Fibroblast of villous mesenchyme (primary cell): Measurements from ENCODE around the gene CELSR2. TPM values are rescaled to one million over a fixed set of nuclear protein-coding genes. Genes with fewer than 3 reads are reported as not detected.

Source experiments
- DNase-seq: peaks from one replicate; pipeline ENCODE4 v3.0.0-alpha.2; 2010; ENCODE audit warnings: low read depth
- H3K4me3 ChIP-seq: 2 replicates; pipeline ENCODE4 v1.5.1; 2011; ENCODE audit warnings: low read depth, mild to moderate bottlenecking, low read length
- total RNA-seq: library from RNA; depleted of rRNA; stranded (reverse); fragments of >200 nt; gene quantifications from 2 replicates; pipeline ENCODE4 v1.2.3, GENCODE V29; 2012
- TF ChIP-seq, protein P1 (sequence below): IDR thresholded peaks from 2 replicates; pipeline ENCODE4 v1.5.1; 2012; ENCODE audit warnings: low read depth, mild to moderate bottlenecking, low read length; ENCODE audit not compliant: insufficient read depth

CELSR2 gene
- total RNA-seq, 1 donor: 1.3 TPM

DNA sequence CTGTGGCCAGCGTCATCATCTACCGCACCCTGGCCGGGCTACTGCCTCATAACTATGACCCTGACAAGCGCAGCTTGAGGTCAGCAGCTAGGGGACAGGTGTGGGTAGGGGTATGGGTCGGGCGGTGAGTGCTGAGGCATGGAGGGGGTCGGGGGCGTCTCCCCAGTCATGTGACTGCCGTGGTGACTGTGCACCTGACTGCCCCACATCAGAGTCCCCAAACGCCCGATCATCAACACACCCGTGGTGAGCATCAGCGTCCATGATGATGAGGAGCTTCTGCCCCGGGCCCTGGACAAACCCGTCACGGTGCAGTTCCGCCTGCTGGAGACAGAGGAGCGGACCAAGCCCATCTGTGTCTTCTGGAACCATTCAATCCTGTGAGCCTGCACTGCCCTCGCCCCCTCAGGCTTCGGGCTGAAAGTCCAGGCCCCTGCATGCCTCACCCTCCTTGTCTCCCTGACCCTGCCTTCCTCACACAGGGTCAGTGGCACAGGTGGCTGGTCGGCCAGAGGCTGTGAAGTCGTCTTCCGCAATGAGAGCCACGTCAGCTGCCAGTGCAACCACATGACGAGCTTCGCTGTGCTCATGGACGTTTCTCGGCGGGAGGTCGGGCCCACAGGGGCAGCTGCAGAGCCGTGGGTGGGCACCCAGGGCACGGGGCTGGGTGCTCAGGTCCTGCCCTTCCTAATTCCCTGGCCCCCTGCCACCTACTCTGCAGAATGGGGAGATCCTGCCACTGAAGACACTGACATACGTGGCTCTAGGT lies 20.1 kb downstream of the CELSR2 start:
- no peak for DNase-seq
- H3K4me3 ChIP-seq: no peak overlapping the region
- TF ChIP-seq, protein P1, sequence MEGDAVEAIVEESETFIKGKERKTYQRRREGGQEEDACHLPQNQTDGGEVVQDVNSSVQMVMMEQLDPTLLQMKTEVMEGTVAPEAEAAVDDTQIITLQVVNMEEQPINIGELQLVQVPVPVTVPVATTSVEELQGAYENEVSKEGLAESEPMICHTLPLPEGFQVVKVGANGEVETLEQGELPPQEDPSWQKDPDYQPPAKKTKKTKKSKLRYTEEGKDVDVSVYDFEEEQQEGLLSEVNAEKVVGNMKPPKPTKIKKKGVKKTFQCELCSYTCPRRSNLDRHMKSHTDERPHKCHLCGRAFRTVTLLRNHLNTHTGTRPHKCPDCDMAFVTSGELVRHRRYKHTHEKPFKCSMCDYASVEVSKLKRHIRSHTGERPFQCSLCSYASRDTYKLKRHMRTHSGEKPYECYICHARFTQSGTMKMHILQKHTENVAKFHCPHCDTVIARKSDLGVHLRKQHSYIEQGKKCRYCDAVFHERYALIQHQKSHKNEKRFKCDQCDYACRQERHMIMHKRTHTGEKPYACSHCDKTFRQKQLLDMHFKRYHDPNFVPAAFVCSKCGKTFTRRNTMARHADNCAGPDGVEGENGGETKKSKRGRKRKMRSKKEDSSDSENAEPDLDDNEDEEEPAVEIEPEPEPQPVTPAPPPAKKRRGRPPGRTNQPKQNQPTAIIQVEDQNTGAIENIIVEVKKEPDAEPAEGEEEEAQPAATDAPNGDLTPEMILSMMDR: no peak

DNA sequence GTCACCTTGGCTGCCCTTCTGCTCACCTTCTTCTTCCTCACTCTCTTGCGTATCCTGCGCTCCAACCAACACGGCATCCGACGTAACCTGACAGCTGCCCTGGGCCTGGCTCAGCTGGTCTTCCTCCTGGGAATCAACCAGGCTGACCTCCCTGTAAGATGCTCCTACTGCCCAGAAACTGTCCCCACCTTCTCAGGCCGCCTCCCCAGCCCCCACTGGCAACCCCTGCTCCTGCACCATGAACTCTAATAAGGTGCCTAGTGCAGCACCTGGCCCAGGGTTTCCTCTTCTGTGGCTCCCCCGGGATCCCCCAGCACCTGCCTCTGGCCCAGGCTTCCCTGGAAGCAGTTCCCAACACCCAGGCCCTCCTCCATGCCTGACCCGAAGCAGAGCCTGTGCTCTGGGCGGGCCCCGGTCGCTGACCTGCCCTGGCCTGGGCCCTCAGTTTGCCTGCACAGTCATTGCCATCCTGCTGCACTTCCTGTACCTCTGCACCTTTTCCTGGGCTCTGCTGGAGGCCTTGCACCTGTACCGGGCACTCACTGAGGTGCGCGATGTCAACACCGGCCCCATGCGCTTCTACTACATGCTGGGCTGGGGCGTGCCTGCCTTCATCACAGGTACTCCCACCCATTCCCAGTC lies 20.8 kb downstream of the CELSR2 start:
- TF ChIP-seq, protein P1: no peak
- no peak for DNase-seq
- no peak overlapping the region for H3K4me3 ChIP-seq

DNA sequence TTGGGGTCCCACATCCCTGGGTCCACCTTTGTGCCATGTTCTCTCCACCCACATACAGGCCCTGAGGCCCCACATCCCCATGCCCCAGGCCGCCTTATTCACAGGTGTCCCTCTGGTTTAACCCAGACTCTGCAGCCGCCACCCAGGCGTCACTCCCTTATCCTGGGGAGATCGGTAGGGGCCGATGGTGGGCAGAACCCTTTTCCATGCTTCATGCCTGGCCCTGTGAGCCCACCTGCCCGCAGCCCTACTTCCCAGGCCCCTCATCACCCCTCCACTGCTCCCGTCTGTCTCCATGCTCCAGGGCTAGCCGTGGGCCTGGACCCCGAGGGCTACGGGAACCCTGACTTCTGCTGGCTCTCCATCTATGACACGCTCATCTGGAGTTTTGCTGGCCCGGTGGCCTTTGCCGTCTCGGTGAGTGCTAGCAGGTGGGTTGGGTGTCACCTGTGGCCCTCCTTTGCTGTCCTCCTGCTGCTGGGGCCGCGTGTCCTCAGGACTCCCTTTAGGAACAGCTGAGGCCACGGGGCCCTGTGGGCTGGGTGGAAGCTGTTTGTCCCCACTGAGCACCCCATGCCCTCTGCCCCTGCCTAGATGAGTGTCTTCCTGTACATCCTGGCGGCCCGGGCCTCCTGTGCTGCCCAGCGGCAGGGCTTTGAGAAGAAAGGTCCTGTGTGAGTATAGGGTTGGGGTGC lies 21.4 kb downstream of the CELSR2 start:
- H3K4me3 ChIP-seq: no peak overlapping the region
- DNase-seq: no peak
- TF ChIP-seq, protein P1: no peak

DNA sequence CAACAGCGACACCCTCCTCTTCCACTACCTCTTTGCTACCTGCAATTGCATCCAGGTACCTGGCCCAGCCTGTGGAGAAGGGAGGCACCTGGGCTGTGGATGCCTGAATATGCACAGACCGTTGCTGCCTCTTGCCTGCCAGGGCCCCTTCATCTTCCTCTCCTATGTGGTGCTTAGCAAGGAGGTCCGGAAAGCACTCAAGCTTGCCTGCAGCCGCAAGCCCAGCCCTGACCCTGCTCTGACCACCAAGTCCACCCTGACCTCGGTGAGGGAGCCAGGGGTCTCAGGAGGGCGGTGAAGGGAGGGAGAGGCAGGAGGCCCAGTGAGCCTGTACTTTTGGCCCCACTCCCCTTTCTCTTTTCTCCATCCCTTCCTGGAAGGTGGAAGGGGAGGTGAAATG lies 22.1 kb downstream of the CELSR2 start:
- DNase-seq: no peak
- TF ChIP-seq, protein P1: no peak
- no peak overlapping the region for H3K4me3 ChIP-seq

DNA sequence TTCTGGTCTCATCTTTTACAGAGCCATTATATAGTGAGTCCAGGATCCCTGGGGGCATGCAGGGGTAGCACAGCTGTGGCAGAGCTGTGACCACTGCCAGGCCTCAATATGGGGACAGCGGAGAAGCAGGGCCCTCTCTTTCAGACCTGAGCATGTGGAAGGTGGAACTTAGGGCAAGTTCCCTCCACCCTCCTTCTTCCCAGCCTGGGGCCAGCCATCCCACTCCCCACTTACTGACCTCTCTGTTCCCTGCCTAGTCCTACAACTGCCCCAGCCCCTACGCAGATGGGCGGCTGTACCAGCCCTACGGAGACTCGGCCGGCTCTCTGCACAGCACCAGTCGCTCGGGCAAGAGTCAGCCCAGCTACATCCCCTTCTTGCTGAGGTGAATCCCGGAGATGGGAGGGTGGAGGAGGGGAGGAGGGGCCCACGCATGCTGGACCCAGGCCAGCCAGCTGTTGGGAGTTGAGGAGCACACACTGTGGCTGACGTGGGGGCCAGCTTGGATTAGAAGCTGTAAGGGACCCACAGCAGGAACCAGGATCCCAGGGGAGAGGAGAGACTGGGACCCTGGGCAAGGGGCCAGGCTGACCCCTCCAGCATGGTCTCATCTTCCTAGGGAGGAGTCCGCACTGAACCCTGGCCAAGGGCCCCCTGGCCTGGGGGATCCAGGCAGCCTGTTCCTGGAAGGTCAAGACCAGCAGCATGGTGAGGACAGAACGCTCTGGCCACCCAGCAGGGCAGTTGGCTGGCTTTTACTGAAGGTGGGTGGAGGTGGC lies 22.9 kb downstream of the CELSR2 start:
- TF ChIP-seq, protein P1: no peak
- H3K4me3 ChIP-seq: no peak overlapping the region
- DNase-seq: no peak

DNA sequence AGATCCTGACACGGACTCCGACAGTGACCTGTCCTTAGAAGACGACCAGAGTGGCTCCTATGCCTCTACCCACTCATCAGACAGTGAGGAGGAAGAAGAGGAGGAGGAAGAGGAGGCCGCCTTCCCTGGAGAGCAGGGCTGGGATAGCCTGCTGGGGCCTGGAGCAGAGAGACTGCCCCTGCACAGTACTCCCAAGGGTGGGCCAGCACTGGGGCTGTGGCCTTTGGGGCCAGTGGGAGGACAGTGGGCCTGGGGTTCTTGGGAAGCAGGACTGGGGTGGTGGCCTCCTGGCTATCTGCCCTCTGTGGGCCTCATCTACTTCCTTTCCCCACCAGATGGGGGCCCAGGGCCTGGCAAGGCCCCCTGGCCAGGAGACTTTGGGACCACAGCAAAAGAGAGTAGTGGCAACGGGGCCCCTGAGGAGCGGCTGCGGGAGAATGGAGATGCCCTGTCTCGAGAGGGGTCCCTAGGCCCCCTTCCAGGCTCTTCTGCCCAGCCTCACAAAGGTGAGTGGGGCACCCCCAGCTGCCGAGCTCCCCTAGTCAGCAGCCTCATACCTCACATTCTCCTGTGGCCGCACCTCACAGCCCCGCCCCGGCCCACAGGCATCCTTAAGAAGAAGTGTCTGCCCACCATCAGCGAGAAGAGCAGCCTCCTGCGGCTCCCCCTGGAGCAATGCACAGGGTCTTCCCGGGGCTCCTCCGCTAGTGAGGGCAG lies 23.6 kb downstream of the CELSR2 start:
- no peak for DNase-seq
- no peak overlapping the region for H3K4me3 ChIP-seq
- TF ChIP-seq, protein P1: no peak
